Smooth muscle cell (in vitro differentiated cells): ENCODE measurements around the gene NACAD. TPM values are rescaled to one million over a fixed set of nuclear protein-coding genes. Genes with fewer than 3 reads are reported as not detected.

Source experiments
- DNase-seq: peaks from one replicate; lab custom pipeline; 2025; ENCODE audit not compliant: unreplicated experiment; lab: John Stamatoyannopoulos, UW
- H2AFZ ChIP-seq: fragments of 200-600 bp; sonication (generic); 2 replicates; pipeline ENCODE4 v1.6.0; 2016; ENCODE audit warnings: antibody characterized with exemption, low read depth, mild to moderate bottlenecking
- H3F3A ChIP-seq: fragments of 200-600 bp; sonication (generic); 2 replicates; pipeline ENCODE4 v1.6.0; 2017; ENCODE audit warnings: antibody characterized with exemption, low read depth
- H3K27ac ChIP-seq: fragments of 200-600 bp; sonication (generic); 2 replicates; pipeline ENCODE4 v1.5.1; 2016; ENCODE audit warnings: low read depth, mild to moderate bottlenecking
- H3K27me3 ChIP-seq: fragments of 200-600 bp; sonication (generic); 2 replicates; pipeline ENCODE4 v1.6.1; 2016; ENCODE audit warnings: low read depth, mild to moderate bottlenecking
- H3K36me3 ChIP-seq: fragments of 200-600 bp; sonication (generic); 2 replicates; pipeline ENCODE4 v1.5.1; 2016; ENCODE audit warnings: low read depth
- H3K4me1 ChIP-seq: fragments of 200-600 bp; sonication (generic); 2 replicates; pipeline ENCODE4 v1.5.1; 2016; ENCODE audit warnings: low read depth
- H3K4me2 ChIP-seq: fragments of 200-600 bp; sonication (generic); 2 replicates; pipeline ENCODE4 v1.6.0; 2016; ENCODE audit warnings: mild to moderate bottlenecking
- H3K4me3 ChIP-seq: fragments of 200-600 bp; sonication (generic); 2 replicates; pipeline ENCODE4 v1.5.1; 2016; ENCODE audit warnings: mild to moderate bottlenecking
- H3K79me2 ChIP-seq: fragments of 200-600 bp; sonication (generic); 2 replicates; pipeline ENCODE4 v1.6.0; 2016; ENCODE audit warnings: low read depth, mild to moderate bottlenecking
- H3K9ac ChIP-seq: fragments of 200-600 bp; sonication (generic); 2 replicates; pipeline ENCODE4 v1.6.0; 2016; ENCODE audit warnings: low read depth
- H3K9me3 ChIP-seq: fragments of 200-600 bp; sonication (generic); replicated peaks from 2 replicates; pipeline ENCODE4 v1.5.1; 2016; ENCODE audit warnings: low read depth
- H4K20me1 ChIP-seq: fragments of 200-600 bp; sonication (generic); 2 replicates; pipeline ENCODE4 v1.6.0; 2016; ENCODE audit warnings: low read depth
- CTCF ChIP-seq: fragments of 200-600 bp; sonication (generic); IDR thresholded peaks from 2 replicates; pipeline ENCODE4 v1.5.1; 2017; ENCODE audit warnings: borderline replicate concordance, mild to moderate bottlenecking, antibody characterized with exemption; ENCODE audit not compliant: insufficient read depth, poor library complexity, severe bottlenecking
- WGBS: methylation state at CpG from one replicate; pipeline ENCODE4 v1.1.7; 2016; ENCODE audit warnings: low lambda C conversion rate; 5-methylcytosine and 5-hydroxymethylcytosine counted together
- polyA plus RNA-seq: library from polyadenylated mRNA; unstranded; fragments of >200 nt; fragmentation: Nextera tagmentation; extraction: Ambion mirVana; gene quantifications from 2 replicates; pipeline ENCODE4 v1.2.1, GENCODE V29; 2016
- total RNA-seq: library from RNA; depleted of rRNA; stranded (reverse); fragments of >200 nt; gene quantifications from 2 replicates; pipeline ENCODE4 v1.2.3, GENCODE V29; 2014

NACAD gene
- total and polyA plus RNA-seq, 2 experiments from 2014 or later, result 5.3 to 12.5 TPM

DNA sequence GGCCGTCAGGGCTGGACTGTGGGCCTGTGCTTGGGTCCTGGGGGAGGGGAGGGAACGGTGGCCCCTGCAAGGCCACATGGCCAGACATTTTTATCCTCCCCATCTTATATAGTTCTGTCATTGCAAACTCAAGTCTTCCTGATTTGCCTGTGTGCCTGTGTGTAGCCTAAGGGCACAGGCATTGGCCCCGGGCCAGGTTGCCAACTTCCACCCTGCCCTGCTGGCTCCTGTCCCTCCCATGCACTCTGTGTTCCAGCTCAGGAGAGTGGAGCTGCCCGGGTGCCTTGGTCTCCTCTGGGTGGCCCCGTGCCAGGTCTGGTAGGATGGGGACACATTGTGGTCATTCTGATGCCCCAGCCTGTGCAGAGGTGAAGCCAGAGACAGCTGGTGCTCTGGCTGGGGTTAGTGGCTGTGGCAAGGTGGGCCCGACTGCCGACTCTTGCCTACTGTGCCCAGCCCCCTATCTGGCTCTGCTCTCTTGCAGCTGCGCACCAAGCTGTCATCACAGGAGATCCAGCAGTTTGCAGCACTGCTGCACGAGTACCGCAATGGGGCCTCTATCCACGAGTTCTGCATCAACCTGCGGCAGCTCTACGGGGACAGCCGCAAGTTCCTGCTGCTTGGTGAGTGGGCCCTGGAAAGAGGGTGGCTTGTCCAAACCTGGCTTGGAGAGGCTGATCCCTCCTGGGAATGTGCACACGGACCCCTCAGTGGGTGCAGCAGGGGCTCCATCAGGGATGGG, 14.8 kb downstream of the NACAD start:
- Histone ChIP-seq H3K27ac (no peak overlapping the region), H3K4me3 (no peak overlapping the region), H3K4me1 (no peaks in the 10 kb centered on the region), H4K20me1 (peaks cover 10% of the 10 kb centered on the region), H3K79me2 (no peaks in the 10 kb centered on the region), H3F3A (no peaks in the 10 kb centered on the region), H2AFZ (no peak overlapping the region), H3K36me3 (no peaks in the 10 kb centered on the region), H3K9me3 (no peaks in the 10 kb centered on the region), H3K27me3 (no peaks in the 10 kb centered on the region), H3K4me2 (no peak overlapping the region), H3K9ac (no peak overlapping the region)
- TF ChIP-seq CTCF, result no peak
- 96% methylated on average over 15 of the region's 15 CpGs for WGBS
- DNase-seq, result no peak

- DNase-seq, result no peak
- no peaks in the 10 kb centered on the region for H3F3A ChIP-seq
- no peaks in the 10 kb centered on the region for H3K4me1 ChIP-seq
- H3K79me2 ChIP-seq, result no peaks in the 10 kb centered on the region
- no peaks in the 10 kb centered on the region for H3K27me3 ChIP-seq
- H4K20me1 ChIP-seq, result peaks cover 12% of the 10 kb centered on the region
- H3K4me2 ChIP-seq, result no peak overlapping the region
- WGBS, result 95% methylated on average over 17 of the region's 17 CpGs
- H3K27ac ChIP-seq, result no peak overlapping the region
- H3K36me3 ChIP-seq, result no peaks in the 10 kb centered on the region
- no peak overlapping the region for H3K9ac ChIP-seq
- no peak overlapping the region for H3K4me3 ChIP-seq
- H2AFZ ChIP-seq, result no peak overlapping the region
- H3K9me3 ChIP-seq, result no peaks in the 10 kb centered on the region
- no peak for TF ChIP-seq CTCF
Observed at GRCh38 chr7:45073031-45073785, 15.6 kb downstream of the NACAD start.

DNA sequence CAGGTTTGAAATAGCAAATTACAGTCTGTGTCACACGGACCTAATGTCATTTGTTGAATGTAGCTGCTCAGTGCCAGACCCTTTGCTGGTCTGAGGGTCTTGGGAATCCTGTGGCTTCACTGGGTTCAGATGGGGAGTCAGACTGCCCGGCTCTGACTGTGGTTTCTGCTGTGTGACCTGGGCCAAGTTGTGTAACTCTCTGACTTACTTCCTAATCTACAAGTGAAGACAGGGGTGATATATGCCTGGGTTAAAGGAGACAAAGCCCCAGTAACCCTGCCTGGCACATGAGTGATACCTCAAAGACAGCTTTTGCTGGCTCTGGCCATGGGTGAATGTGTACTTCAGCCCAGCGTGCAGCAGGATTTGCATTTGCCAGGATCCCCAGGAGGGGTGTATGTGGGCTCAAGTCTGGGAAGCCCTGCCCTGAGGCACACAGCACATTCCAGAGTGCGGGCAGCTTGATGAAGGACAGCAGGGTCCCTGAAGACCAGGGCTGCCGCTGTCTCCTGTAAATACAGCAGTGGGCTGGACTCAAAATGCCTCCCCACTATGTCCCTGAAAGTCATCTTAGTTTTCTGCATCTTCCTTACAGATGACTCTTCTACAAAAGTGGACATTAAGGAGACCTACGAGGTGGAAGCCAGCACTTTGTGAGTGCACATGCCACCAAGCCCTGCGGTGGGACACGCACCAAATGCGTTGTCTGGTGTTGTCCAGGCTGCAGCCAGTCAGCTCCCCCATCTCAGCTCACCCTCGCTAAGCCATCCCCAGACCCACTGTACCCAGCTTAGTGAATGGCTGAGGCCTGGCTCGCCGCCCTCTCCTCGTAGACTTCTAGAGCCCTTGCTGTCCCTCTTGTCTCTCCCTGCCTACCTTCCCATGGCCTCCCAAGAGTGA, 16.4 kb downstream of the NACAD start:
- DNase-seq, result no peak

More for the DNA sequence above, 16.4 kb downstream of the NACAD start:
- H3K9ac ChIP-seq, result no peak overlapping the region
- WGBS, result 89% methylated on average over 13 of the region's 13 CpGs
- no peak overlapping the region for H3K27ac ChIP-seq
- H3F3A ChIP-seq, result no peaks in the 10 kb centered on the region
- H3K4me2 ChIP-seq, result no peak overlapping the region
- no peaks in the 10 kb centered on the region for H3K36me3 ChIP-seq
- H3K9me3 ChIP-seq, result no peaks in the 10 kb centered on the region
- H3K79me2 ChIP-seq, result no peaks in the 10 kb centered on the region
- no peak for TF ChIP-seq CTCF
- no peak overlapping the region for H3K4me3 ChIP-seq
- H4K20me1 ChIP-seq, result peaks cover 21% of the 10 kb centered on the region
- H3K27me3 ChIP-seq, result no peaks in the 10 kb centered on the region
- no peaks in the 10 kb centered on the region for H3K4me1 ChIP-seq
- H2AFZ ChIP-seq, result no peak overlapping the region
